Measurements from ENCODE around the gene MAGT1. TPM values are rescaled to one million over a fixed set of nuclear protein-coding genes. Genes with fewer than 3 reads are reported as not detected.
A peak's percentile ranks its signal among the peaks of the same experiment; 100 is the strongest.

MAGT1 gene
- total RNA-seq, 1 donor from 2014 or later = 52.0 TPM

- intact Hi-C loops (cut with micrococcal nuclease) = no loop called here
- DNase-seq (ENCODE audit: low spot score) = no peak
- Mint-ChIP-seq H3K4me1 (ENCODE audit: low read depth) (no peaks in the 10 kb centered on the region), H3K4me3 (ENCODE audit: low read depth) (no peak overlapping the region), H3K36me3 (ENCODE audit: low read depth) (no peaks in the 10 kb centered on the region), H3K27me3 (ENCODE audit: low read depth) (no peaks in the 10 kb centered on the region), H3K9me3 (peaks cover 6% of the 10 kb centered on the region), H3K27ac (no peak overlapping the region)
Measured at GRCh38 chrX:77814210-77814609, 81.0 kb downstream of the MAGT1 start.

GRCh38 chrX:77802201-77802600, 93.0 kb downstream of the MAGT1 start:
- no peak overlapping the region for H3K27ac Mint-ChIP-seq
- DNase-seq (ENCODE audit: low spot score) = no peak
- no peaks in the 10 kb centered on the region for H3K9me3 Mint-ChIP-seq
- no peaks in the 10 kb centered on the region for H3K36me3 Mint-ChIP-seq (ENCODE audit: low read depth)
- H3K4me1 Mint-ChIP-seq (ENCODE audit: low read depth) = peaks cover 2% of the 10 kb centered on the region
- H3K4me3 Mint-ChIP-seq (ENCODE audit: low read depth) = no peak overlapping the region
- intact Hi-C loops (cut with micrococcal nuclease) = no loop called here
- no peaks in the 10 kb centered on the region for H3K27me3 Mint-ChIP-seq (ENCODE audit: low read depth)

DNA sequence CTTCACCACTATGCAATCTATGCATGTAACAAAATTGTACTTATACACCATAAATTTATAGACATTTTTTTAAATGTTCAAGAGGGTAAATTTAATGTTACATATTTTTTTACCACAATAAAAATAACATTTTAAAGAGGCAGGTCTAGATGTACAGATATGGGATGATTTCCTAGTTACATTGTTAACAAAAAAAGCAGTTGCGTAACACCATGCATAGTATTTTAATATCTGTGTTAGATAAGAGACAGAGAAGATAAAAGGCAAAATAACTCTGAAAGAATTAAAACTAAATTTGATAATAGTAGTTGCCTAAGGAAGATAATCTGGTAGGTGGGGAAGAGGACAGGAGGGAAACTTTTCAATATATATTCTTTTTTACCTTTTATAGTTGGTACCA, 100.1 kb downstream of the MAGT1 start:
- intact Hi-C loops (cut with micrococcal nuclease) = no loop called here
- H3K9me3 Mint-ChIP-seq = no peaks in the 10 kb centered on the region

GRCh38 chrX:77793946-77794345, 101.3 kb downstream of the MAGT1 start:
- Mint-ChIP-seq H3K9me3 (no peaks in the 10 kb centered on the region), H3K27ac (no peak overlapping the region), H3K36me3 (ENCODE audit: low read depth) (no peaks in the 10 kb centered on the region), H3K4me3 (ENCODE audit: low read depth) (no peak overlapping the region), H3K4me1 (ENCODE audit: low read depth) (no peaks in the 10 kb centered on the region), H3K27me3 (ENCODE audit: low read depth) (no peaks in the 10 kb centered on the region)
- intact Hi-C loops (cut with micrococcal nuclease) = no loop called here
- DNase-seq (ENCODE audit: low spot score) = no peak

More for the DNA sequence above, 100.1 kb downstream of the MAGT1 start:
- Mint-ChIP-seq H3K27ac (no peak overlapping the region), H3K4me1 (ENCODE audit: low read depth) (no peaks in the 10 kb centered on the region), H3K36me3 (ENCODE audit: low read depth) (no peaks in the 10 kb centered on the region), H3K4me3 (ENCODE audit: low read depth) (no peak overlapping the region), H3K27me3 (ENCODE audit: low read depth) (no peaks in the 10 kb centered on the region)
- no peak for DNase-seq (ENCODE audit: low spot score)

GRCh38 chrX:77788050-77788449, 107.2 kb downstream of the MAGT1 start:
- no peaks in the 10 kb centered on the region for H3K9me3 Mint-ChIP-seq
- intact Hi-C loops (cut with micrococcal nuclease) = loop anchor here (5.0 to 10.0 kb wide), 3 partner anchors 113 to 1574 kb away; partner anchors contain the start of gene PGK1
- peaks cover 20% of the 10 kb centered on the region for H3K4me1 Mint-ChIP-seq (ENCODE audit: low read depth)
- peak overlapping the region; percentile 78 for H3K27ac Mint-ChIP-seq
- DNase-seq (ENCODE audit: low spot score) = peak; percentile 9
- H3K27me3 Mint-ChIP-seq (ENCODE audit: low read depth) = no peaks in the 10 kb centered on the region
- peak overlapping the region; percentile 65 for H3K4me3 Mint-ChIP-seq (ENCODE audit: low read depth)
- peaks cover 13% of the 10 kb centered on the region for H3K36me3 Mint-ChIP-seq (ENCODE audit: low read depth)

DNA sequence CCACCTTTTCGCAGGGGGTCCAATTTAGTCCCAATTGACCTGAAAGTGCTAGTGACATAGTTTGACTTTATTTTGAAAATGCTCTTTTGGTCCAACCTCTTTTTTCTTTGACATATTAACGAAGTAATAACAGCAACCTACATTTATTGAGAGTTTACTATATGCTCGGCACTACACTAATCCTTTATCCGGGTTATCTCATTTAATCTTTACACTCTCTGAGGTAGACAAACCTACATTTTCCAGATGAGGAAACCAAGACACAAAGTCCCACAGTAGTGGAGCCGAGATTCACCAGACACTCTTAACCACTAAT, 108.9 kb downstream of the MAGT1 start:
- peak overlapping the region; percentile 100 for H3K4me3 Mint-ChIP-seq (ENCODE audit: low read depth)
- intact Hi-C loops (cut with micrococcal nuclease) = loop anchor here (1.0 to 10.0 kb wide), 4 partner anchors 109 to 1576 kb away; partner anchors contain the start of genes MAGT1 and PGK1
- H3K27ac Mint-ChIP-seq = peak overlapping the region; percentile 100
- DNase-seq (ENCODE audit: low spot score) = no peak
- H3K27me3 Mint-ChIP-seq (ENCODE audit: low read depth) = no peaks in the 10 kb centered on the region
- no peaks in the 10 kb centered on the region for H3K9me3 Mint-ChIP-seq
- H3K4me1 Mint-ChIP-seq (ENCODE audit: low read depth) = peaks cover 20% of the 10 kb centered on the region
- H3K36me3 Mint-ChIP-seq (ENCODE audit: low read depth) = peaks cover 16% of the 10 kb centered on the region

GRCh38 chrX:77785486-77786364, 109.5 kb downstream of the MAGT1 start, which contains the start of gene ATRX:
ATRX (minus strand) TSS chrX:77786216; CDS start chrX:77786001, 215 bp downstream.
- no peaks in the 10 kb centered on the region for H3K9me3 Mint-ChIP-seq
- DNase-seq (ENCODE audit: low spot score) = peak; percentile 71
- peaks cover 16% of the 10 kb centered on the region for H3K36me3 Mint-ChIP-seq (ENCODE audit: low read depth)
- peak within 1 kb of the TSS; percentile 100 for H3K27ac Mint-ChIP-seq
- peaks cover 20% of the 10 kb centered on the region for H3K4me1 Mint-ChIP-seq (ENCODE audit: low read depth)
- no peaks in the 10 kb centered on the region for H3K27me3 Mint-ChIP-seq (ENCODE audit: low read depth)
- intact Hi-C loops (cut with micrococcal nuclease) = loop anchor here (1.0 to 10.0 kb wide), 4 partner anchors 110 to 1577 kb away; partner anchors contain the start of genes MAGT1 and PGK1
- peak within 1 kb of the TSS; percentile 100 for H3K4me3 Mint-ChIP-seq (ENCODE audit: low read depth)

GRCh38 chrX:77779695-77780094, 115.5 kb downstream of the MAGT1 start:
- Mint-ChIP-seq H3K9me3 (no peaks in the 10 kb centered on the region), H3K27ac (no peak overlapping the region), H3K36me3 (ENCODE audit: low read depth) (peaks cover 20% of the 10 kb centered on the region), H3K4me1 (ENCODE audit: low read depth) (peaks cover 24% of the 10 kb centered on the region), H3K4me3 (ENCODE audit: low read depth) (no peak overlapping the region), H3K27me3 (ENCODE audit: low read depth) (no peaks in the 10 kb centered on the region)
- intact Hi-C loops (cut with micrococcal nuclease) = loop anchor here (10.0 kb wide), 1 partner anchor 105 kb away; no protein-coding TSS in a partner anchor
- no peak for DNase-seq (ENCODE audit: low spot score)

- H3K4me1 Mint-ChIP-seq (ENCODE audit: low read depth) = peaks cover 17% of the 10 kb centered on the region
- H3K4me3 Mint-ChIP-seq (ENCODE audit: low read depth) = no peak overlapping the region
- H3K36me3 Mint-ChIP-seq (ENCODE audit: low read depth) = peaks cover 17% of the 10 kb centered on the region
- intact Hi-C loops (cut with micrococcal nuclease) = no loop called here
- no peak for DNase-seq (ENCODE audit: low spot score)
- no peaks in the 10 kb centered on the region for H3K9me3 Mint-ChIP-seq
- no peak overlapping the region for H3K27ac Mint-ChIP-seq
- H3K27me3 Mint-ChIP-seq (ENCODE audit: low read depth) = no peaks in the 10 kb centered on the region
Measured at GRCh38 chrX:77776659-77777058, 118.6 kb downstream of the MAGT1 start.

Other genes with a start within 250 kb of the MAGT1 start
- 74.4 and 82.5 TPM in 2 replicates for gene ATRX, start 109.2 kb downstream of the MAGT1 start, total RNA-seq
- 274 and 297 TPM in 2 replicates for gene COX7B, start 4.0 kb upstream of the MAGT1 start, total RNA-seq
- gene ATP7A, start 15.3 kb upstream of the MAGT1 start, total RNA-seq = 6.2 and 6.6 TPM in 2 replicates
- gene PGAM4, start 74.2 kb upstream of the MAGT1 start, total RNA-seq = 0.48 and 0.66 TPM in 2 replicates
- gene PGK1, start 208.8 kb upstream of the MAGT1 start, total RNA-seq = 1,005 and 1,045 TPM in 2 replicates
- gene TAF9B, start 244.2 kb upstream of the MAGT1 start, total RNA-seq = 16.8 and 17.0 TPM in 2 replicates